Upper lobe of left lung (tissue), 6 donors: Measurements from ENCODE around the gene CEP55. TPM values are rescaled to one million over a fixed set of nuclear protein-coding genes. Genes with fewer than 3 reads are reported as not detected.

Source experiments
- ATAC-seq, 2 donors: fragments of 200-7000 bp; cut with Tn5 transposase; one replicate each; pipeline ENCODE4 v1.9.1; 2022; ENCODE audit warnings: mild to moderate bottlenecking in 2 of 2, moderate library complexity in 2 of 2; ENCODE audit not compliant: low FRiP score in 2 of 2
- DNase-seq, 2 donors: peaks; one replicate each; pipeline ENCODE4 v3.0.0-alpha.2; 2019 to 2020
- H3K27ac ChIP-seq, 4 donors: fragments of 200-600 bp; sonication (generic); one replicate each; pipeline ENCODE4 v1.5.1; 2016 to 2019
- H3K27me3 ChIP-seq, 4 donors: fragments of 200-600 bp; sonication (generic); one replicate each; pipeline ENCODE4 v1.5.1; 2017 to 2019
- H3K36me3 ChIP-seq, 4 donors: fragments of 200-600 bp; sonication (generic); one replicate each; pipeline ENCODE4 v1.5.1; 2016 to 2019
- H3K4me1 ChIP-seq, 4 donors: fragments of 200-600 bp; sonication (generic); one replicate each; pipeline ENCODE4 v1.5.1; 2018 to 2019
- H3K4me3 ChIP-seq, 4 donors: fragments of 200-600 bp; sonication (generic); one replicate each; pipeline ENCODE4 v1.5.1; 2017 to 2019; ENCODE audit warnings: mild to moderate bottlenecking in 2 of 4, moderate library complexity in 1 of 4
- H3K9me3 ChIP-seq, 4 donors: fragments of 200-600 bp; sonication (generic); one replicate each; pipeline ENCODE4 v1.5.1; 2018 to 2019
- CTCF ChIP-seq, 6 experiments: fragments of 450-650 bp in 4 of 6; fragments of 200-600 bp in 2 of 6; sonication (generic) in 2 of 6; IDR thresholded peaks; one replicate each; pipeline ENCODE4 v1.5.1; 2016 to 2019; ENCODE audit warnings: antibody characterized with exemption in 6 of 6
- EP300 ChIP-seq, 4 donors: sonication (generic); formaldehyde crosslinking; IDR thresholded peaks; one replicate each; pipeline ENCODE4 v1.5.1; 2017; ENCODE audit warnings: antibody characterized with exemption in 4 of 4, control low read depth in 2 of 4
- POLR2A ChIP-seq, 4 donors: fragments of 450-650 bp; IDR thresholded peaks; one replicate each; pipeline ENCODE4 v1.5.1; 2016 to 2017; ENCODE audit warnings: antibody characterized with exemption in 4 of 4, mild to moderate bottlenecking in 2 of 4
- POLR2AphosphoS5 ChIP-seq, 2 donors: sonication (generic); formaldehyde crosslinking; IDR thresholded peaks; one replicate each; pipeline ENCODE4 v1.5.1; 2017; ENCODE audit warnings: antibody characterized with exemption in 2 of 2
- WGBS, 2 donors: methylation state at CpG; one replicate each; pipeline ENCODE4 v1.1.5; 2017 to 2018; 5-methylcytosine and 5-hydroxymethylcytosine counted together
- total RNA-seq, 6 donors: library from RNA; depleted of rRNA in 4 of 6; stranded (reverse); fragments of >200 nt in 4 of 6; gene quantifications; one replicate each; pipeline versions ENCODE4 v1.1.0 to v1.2.1, GENCODE V29; 2016 to 2021
- donor health status: DM: no; HTN: no; CAD: no; lungs with moderate emphysema.
- donor health status: DM: no; HTN: yes; CAD: no; lungs with severe emphysema.

Gene CEP55
- total RNA-seq, 6 donors from 2014 or later: 1.3 to 3.3 (median 2.3) TPM; not detected in 1

- TF ChIP-seq POLR2AphosphoS5 (IDR thresholded peaks at IDR 0.05) (no peak), CTCF (IDR thresholded peaks at IDR 0.05) (no peak), EP300 (IDR thresholded peaks at IDR 0.05) (no peak), POLR2A (IDR thresholded peaks at IDR 0.05) (no peak)
- Histone ChIP-seq H3K27me3 (no peaks in the 10 kb centered on the region), H3K9me3 (no peaks in the 10 kb centered on the region), H3K27ac (no peak overlapping the region), H3K4me3 (no peak overlapping the region), H3K36me3 (no peaks in the 10 kb centered on the region), H3K4me1 (no peaks in the 10 kb centered on the region)
- ATAC-seq (no peak), DNase-seq (no peak)
- WGBS, 2 donors: 79 to 88% methylated on average over 3 to 4 of the region's 4 CpGs
Observed at GRCh38 chr10:93488956-93489528, 7.4 kb upstream of the CEP55 start.

- Histone ChIP-seq H3K9me3 (no peaks in the 10 kb centered on the region), H3K27ac (no peak overlapping the region), H3K4me1 (peaks cover 0 to 10% (median 7%) of the 10 kb centered on the region in 4 donors), H3K4me3 (no peak overlapping the region), H3K27me3 (no peaks in the 10 kb centered on the region), H3K36me3 (no peaks in the 10 kb centered on the region)
- TF ChIP-seq POLR2A (IDR thresholded peaks at IDR 0.05) (no peak), CTCF (IDR thresholded peaks at IDR 0.05) (no peak), POLR2AphosphoS5 (IDR thresholded peaks at IDR 0.05) (no peak), EP300 (IDR thresholded peaks at IDR 0.05) (no peak)
- ATAC-seq: no peak
- DNase-seq: no peak
- WGBS, 2 donors: 76 to 77% methylated on average over 2 of the region's 2 CpGs
Observed at GRCh38 chr10:93491602-93492121, 4.8 kb upstream of the CEP55 start.

- no peaks in the 10 kb centered on the region for H3K36me3 ChIP-seq
- H3K27me3 ChIP-seq: no peaks in the 10 kb centered on the region
- H3K27ac ChIP-seq: no peak overlapping the region
- no peak overlapping the region for H3K4me3 ChIP-seq
- no peaks in the 10 kb centered on the region for H3K9me3 ChIP-seq
- DNase-seq (no peak), ATAC-seq (no peak)
- TF ChIP-seq CTCF (IDR thresholded peaks at IDR 0.05) (no peak), POLR2A (IDR thresholded peaks at IDR 0.05) (no peak), POLR2AphosphoS5 (IDR thresholded peaks at IDR 0.05) (no peak), EP300 (IDR thresholded peaks at IDR 0.05) (no peak)
- WGBS, 2 donors: 77 to 86% methylated on average over 3 of the region's 3 CpGs
- H3K4me1 ChIP-seq: peaks cover 0 to 14% (median 11%) of the 10 kb centered on the region in 4 donors
Observed at GRCh38 chr10:93493162-93493561, 3.2 kb upstream of the CEP55 start.

GRCh38 chr10:93494494-93494893 lies 1.9 kb upstream of the CEP55 start:
- DNase-seq (no peak), ATAC-seq (no peak)
- Histone ChIP-seq H3K4me3 (no peak overlapping the region), H3K9me3 (no peaks in the 10 kb centered on the region), H3K36me3 (no peaks in the 10 kb centered on the region), H3K4me1 (peaks cover 0 to 14% (median 11%) of the 10 kb centered on the region in 4 donors), H3K27me3 (no peaks in the 10 kb centered on the region), H3K27ac (no peak overlapping the region)
- TF ChIP-seq POLR2A (IDR thresholded peaks at IDR 0.05) (no peak), POLR2AphosphoS5 (IDR thresholded peaks at IDR 0.05) (no peak), EP300 (IDR thresholded peaks at IDR 0.05) (no peak), CTCF (IDR thresholded peaks at IDR 0.05) (no peak)
- WGBS, 2 donors: 94 to 95% methylated on average over 2 of the region's 2 CpGs
